ENCODE data around the gene UTS2R.

UTS2R gene

GRCh38 chr17:82391496-82392066 is 20.0 kb downstream of the UTS2R start:
- Histone ChIP-seq H3K27me3 (ENCODE audit: insufficient read depth, low read depth) (no peaks in the 10 kb centered on the region), H3K36me3 (ENCODE audit: insufficient read depth) (no peaks in the 10 kb centered on the region; the same call in 1 of the 2 replicates), H3K4me1 (ENCODE audit: low read depth, poor library complexity, severe bottlenecking) (no peaks in the 10 kb centered on the region), H3K9ac (no peak overlapping the region), H3K4me3 (IDR thresholded peaks at IDR 0.05; ENCODE audit: insufficient read depth, low read depth, low read length) (no peak overlapping the region), H2AFZ (ENCODE audit: low read depth) (no peak overlapping the region), H4K20me1 (ENCODE audit: insufficient read depth) (no peaks in the 10 kb centered on the region), H3K79me2 (ENCODE audit: insufficient read depth, low read depth) (no peaks in the 10 kb centered on the region), H3K4me2 (no peak overlapping the region), H3K27ac (no peak overlapping the region)
- TF ChIP-seq CTCF (conservative IDR thresholded peaks at IDR 0.05; ENCODE audit: low read depth, low read length), result no peak

- Histone ChIP-seq H3K9ac (no peak overlapping the region), H3K4me1 (ENCODE audit: low read depth, poor library complexity, severe bottlenecking) (no peaks in the 10 kb centered on the region), H3K4me3 (IDR thresholded peaks at IDR 0.05; ENCODE audit: insufficient read depth, low read depth, low read length) (no peak overlapping the region), H3K79me2 (ENCODE audit: insufficient read depth, low read depth) (no peaks in the 10 kb centered on the region), H3K27ac (no peak overlapping the region), H2AFZ (ENCODE audit: low read depth) (no peak overlapping the region), H3K36me3 (ENCODE audit: insufficient read depth) (no peaks in the 10 kb centered on the region; the same call in 1 of the 2 replicates), H3K27me3 (ENCODE audit: insufficient read depth, low read depth) (no peaks in the 10 kb centered on the region), H4K20me1 (ENCODE audit: insufficient read depth) (no peaks in the 10 kb centered on the region), H3K4me2 (no peak overlapping the region)
- no peak for TF ChIP-seq CTCF (conservative IDR thresholded peaks at IDR 0.05; ENCODE audit: low read depth, low read length)
Measured at GRCh38 chr17:82392209-82392920, 20.8 kb downstream of the UTS2R start.

GRCh38 chr17:82392941-82393340 is 21.4 kb downstream of the UTS2R start:
- Histone ChIP-seq H3K36me3 (ENCODE audit: insufficient read depth) (no peaks in the 10 kb centered on the region; the same call in 1 of the 2 replicates), H3K4me2 (no peak overlapping the region), H3K79me2 (ENCODE audit: insufficient read depth, low read depth) (no peaks in the 10 kb centered on the region), H3K4me1 (ENCODE audit: low read depth, poor library complexity, severe bottlenecking) (no peaks in the 10 kb centered on the region), H4K20me1 (ENCODE audit: insufficient read depth) (no peaks in the 10 kb centered on the region), H3K9ac (no peak overlapping the region), H3K4me3 (IDR thresholded peaks at IDR 0.05; ENCODE audit: insufficient read depth, low read depth, low read length) (no peak overlapping the region), H3K27ac (no peak overlapping the region), H2AFZ (ENCODE audit: low read depth) (no peak overlapping the region), H3K27me3 (ENCODE audit: insufficient read depth, low read depth) (no peaks in the 10 kb centered on the region)
- no peak for TF ChIP-seq CTCF (conservative IDR thresholded peaks at IDR 0.05; ENCODE audit: low read depth, low read length)

- Histone ChIP-seq H3K27me3 (ENCODE audit: insufficient read depth, low read depth) (no peaks in the 10 kb centered on the region), H3K27ac (no peak overlapping the region), H4K20me1 (ENCODE audit: insufficient read depth) (no peaks in the 10 kb centered on the region), H3K4me1 (ENCODE audit: low read depth, poor library complexity, severe bottlenecking) (peaks cover 4% of the 10 kb centered on the region), H3K4me3 (IDR thresholded peaks at IDR 0.05; ENCODE audit: insufficient read depth, low read depth, low read length) (no peak overlapping the region), H3K4me2 (no peak overlapping the region), H3K79me2 (ENCODE audit: insufficient read depth, low read depth) (no peaks in the 10 kb centered on the region), H3K36me3 (ENCODE audit: insufficient read depth) (no peaks in the 10 kb centered on the region; the same call in 1 of the 2 replicates), H2AFZ (ENCODE audit: low read depth) (no peak overlapping the region), H3K9ac (no peak overlapping the region)
- TF ChIP-seq CTCF (conservative IDR thresholded peaks at IDR 0.05; ENCODE audit: low read depth, low read length), result no peak
Measured at GRCh38 chr17:82394278-82394677, 22.7 kb downstream of the UTS2R start.

All from KMS-11 (cell line).